ENCODE measurements around the gene TOMM22.
A peak's percentile ranks its signal among the peaks of the same experiment; 100 is the strongest.

Gene TOMM22

DNA sequence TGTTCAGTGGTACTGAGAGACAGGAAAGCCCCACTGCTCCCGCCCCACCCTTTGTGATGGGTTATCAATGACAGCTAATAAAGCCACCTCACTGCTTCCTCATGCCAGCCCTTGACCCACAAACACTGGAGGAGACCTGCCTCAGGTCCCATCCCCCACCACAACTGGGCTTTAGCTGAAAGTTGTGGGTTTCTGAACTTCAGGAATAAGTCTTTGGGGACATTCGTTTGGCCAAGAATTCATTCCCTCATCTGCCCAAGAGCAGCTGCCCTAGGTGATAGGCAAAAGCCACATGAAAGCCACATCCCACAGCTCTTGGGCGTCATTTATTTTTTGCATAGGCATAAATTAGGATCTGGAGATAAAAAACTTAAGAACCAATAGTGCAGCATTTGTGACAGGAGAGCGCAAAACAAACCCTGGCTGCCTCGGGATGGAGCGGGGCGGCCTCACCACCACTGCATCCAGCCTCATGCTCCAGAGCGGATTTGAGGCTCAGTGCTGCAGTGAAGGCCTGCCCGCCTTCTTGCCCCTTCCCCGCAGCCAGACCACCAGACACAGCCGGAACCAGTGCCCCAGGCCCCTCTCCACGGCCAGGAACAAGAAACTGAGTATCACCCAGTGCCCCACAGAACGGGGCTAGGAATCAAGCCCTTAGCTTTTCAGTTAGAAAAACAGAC is 52.8 kb downstream of the TOMM22 start:
- no peak overlapping the region for H3K4me3 ChIP-seq (ENCODE audit: low read depth, low read length)
- H3K4me1 ChIP-seq (ENCODE audit: control insufficient read depth, insufficient read depth, low read length), result no peaks in the 10 kb centered on the region
- ChIA-PET CTCF (interaction anchor here (0.6 to 3.8 kb wide), 10 partner anchors 10 to 682 kb away, joined by 3 to 39 read pairs (median 4); no protein-coding TSS in a partner anchor), POLR2A (interaction anchor here (0.7 to 3.0 kb wide), 4 partner anchors 8 to 116 kb away, joined by 3 to 23 read pairs (median 4); no protein-coding TSS in a partner anchor)
- peak overlapping the region; percentile 53; the same call in 1 of the 2 replicates for H3K27ac ChIP-seq (ENCODE audit: extremely low read depth, low read depth, low read length)
- TF ChIP-seq SETDB1 (IDR thresholded peaks at IDR 0.05; ENCODE audit: insufficient read length, low read length) (no peak), KLF10 (tag by site-specific recombination; IDR thresholded peaks at IDR 0.05) (no peak), KLF1 (tag by site-specific recombination; IDR thresholded peaks at IDR 0.05) (no peak), ZNF544 (tag by site-specific recombination; IDR thresholded peaks at IDR 0.05) (no peak), ZNF112 (tag by site-specific recombination; IDR thresholded peaks at IDR 0.05) (no peak), ZNF670 (tag by site-specific recombination; IDR thresholded peaks at IDR 0.05; ENCODE audit: low read depth) (no peak), ZNF610 (tag by site-specific recombination; IDR thresholded peaks at IDR 0.05; ENCODE audit: borderline replicate concordance) (no peak), KLF8 (tag by site-specific recombination; IDR thresholded peaks at IDR 0.05) (no peak), ZNF837 (tag by site-specific recombination; IDR thresholded peaks at IDR 0.05) (no peak), TRIM28 (IDR thresholded peaks at IDR 0.05; ENCODE audit: borderline replicate concordance, low read length) (no peak), ZNF311 (tag by site-specific recombination; IDR thresholded peaks at IDR 0.05; ENCODE audit: borderline replicate concordance) (no peak), ZNF626 (tag by site-specific recombination; IDR thresholded peaks at IDR 0.05) (no peak)
- TF ChIP-seq, protein P1, sequence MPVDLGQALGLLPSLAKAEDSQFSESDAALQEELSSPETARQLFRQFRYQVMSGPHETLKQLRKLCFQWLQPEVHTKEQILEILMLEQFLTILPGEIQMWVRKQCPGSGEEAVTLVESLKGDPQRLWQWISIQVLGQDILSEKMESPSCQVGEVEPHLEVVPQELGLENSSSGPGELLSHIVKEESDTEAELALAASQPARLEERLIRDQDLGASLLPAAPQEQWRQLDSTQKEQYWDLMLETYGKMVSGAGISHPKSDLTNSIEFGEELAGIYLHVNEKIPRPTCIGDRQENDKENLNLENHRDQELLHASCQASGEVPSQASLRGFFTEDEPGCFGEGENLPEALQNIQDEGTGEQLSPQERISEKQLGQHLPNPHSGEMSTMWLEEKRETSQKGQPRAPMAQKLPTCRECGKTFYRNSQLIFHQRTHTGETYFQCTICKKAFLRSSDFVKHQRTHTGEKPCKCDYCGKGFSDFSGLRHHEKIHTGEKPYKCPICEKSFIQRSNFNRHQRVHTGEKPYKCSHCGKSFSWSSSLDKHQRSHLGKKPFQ (tag by site-specific recombination; IDR thresholded peaks at IDR 0.05), result no peak
- TF ChIP-seq, protein P2, sequence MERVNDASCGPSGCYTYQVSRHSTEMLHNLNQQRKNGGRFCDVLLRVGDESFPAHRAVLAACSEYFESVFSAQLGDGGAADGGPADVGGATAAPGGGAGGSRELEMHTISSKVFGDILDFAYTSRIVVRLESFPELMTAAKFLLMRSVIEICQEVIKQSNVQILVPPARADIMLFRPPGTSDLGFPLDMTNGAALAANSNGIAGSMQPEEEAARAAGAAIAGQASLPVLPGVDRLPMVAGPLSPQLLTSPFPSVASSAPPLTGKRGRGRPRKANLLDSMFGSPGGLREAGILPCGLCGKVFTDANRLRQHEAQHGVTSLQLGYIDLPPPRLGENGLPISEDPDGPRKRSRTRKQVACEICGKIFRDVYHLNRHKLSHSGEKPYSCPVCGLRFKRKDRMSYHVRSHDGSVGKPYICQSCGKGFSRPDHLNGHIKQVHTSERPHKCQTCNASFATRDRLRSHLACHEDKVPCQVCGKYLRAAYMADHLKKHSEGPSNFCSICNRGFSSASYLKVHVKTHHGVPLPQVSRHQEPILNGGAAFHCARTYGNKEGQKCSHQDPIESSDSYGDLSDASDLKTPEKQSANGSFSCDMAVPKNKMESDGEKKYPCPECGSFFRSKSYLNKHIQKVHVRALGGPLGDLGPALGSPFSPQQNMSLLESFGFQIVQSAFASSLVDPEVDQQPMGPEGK (tag by site-specific recombination; IDR thresholded peaks at IDR 0.05), result no peak
- TF ChIP-seq, protein P3, sequence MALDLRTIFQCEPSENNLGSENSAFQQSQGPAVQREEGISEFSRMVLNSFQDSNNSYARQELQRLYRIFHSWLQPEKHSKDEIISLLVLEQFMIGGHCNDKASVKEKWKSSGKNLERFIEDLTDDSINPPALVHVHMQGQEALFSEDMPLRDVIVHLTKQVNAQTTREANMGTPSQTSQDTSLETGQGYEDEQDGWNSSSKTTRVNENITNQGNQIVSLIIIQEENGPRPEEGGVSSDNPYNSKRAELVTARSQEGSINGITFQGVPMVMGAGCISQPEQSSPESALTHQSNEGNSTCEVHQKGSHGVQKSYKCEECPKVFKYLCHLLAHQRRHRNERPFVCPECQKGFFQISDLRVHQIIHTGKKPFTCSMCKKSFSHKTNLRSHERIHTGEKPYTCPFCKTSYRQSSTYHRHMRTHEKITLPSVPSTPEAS (tag by site-specific recombination; IDR thresholded peaks at IDR 0.05), result no peak
- TF ChIP-seq, protein P4, sequence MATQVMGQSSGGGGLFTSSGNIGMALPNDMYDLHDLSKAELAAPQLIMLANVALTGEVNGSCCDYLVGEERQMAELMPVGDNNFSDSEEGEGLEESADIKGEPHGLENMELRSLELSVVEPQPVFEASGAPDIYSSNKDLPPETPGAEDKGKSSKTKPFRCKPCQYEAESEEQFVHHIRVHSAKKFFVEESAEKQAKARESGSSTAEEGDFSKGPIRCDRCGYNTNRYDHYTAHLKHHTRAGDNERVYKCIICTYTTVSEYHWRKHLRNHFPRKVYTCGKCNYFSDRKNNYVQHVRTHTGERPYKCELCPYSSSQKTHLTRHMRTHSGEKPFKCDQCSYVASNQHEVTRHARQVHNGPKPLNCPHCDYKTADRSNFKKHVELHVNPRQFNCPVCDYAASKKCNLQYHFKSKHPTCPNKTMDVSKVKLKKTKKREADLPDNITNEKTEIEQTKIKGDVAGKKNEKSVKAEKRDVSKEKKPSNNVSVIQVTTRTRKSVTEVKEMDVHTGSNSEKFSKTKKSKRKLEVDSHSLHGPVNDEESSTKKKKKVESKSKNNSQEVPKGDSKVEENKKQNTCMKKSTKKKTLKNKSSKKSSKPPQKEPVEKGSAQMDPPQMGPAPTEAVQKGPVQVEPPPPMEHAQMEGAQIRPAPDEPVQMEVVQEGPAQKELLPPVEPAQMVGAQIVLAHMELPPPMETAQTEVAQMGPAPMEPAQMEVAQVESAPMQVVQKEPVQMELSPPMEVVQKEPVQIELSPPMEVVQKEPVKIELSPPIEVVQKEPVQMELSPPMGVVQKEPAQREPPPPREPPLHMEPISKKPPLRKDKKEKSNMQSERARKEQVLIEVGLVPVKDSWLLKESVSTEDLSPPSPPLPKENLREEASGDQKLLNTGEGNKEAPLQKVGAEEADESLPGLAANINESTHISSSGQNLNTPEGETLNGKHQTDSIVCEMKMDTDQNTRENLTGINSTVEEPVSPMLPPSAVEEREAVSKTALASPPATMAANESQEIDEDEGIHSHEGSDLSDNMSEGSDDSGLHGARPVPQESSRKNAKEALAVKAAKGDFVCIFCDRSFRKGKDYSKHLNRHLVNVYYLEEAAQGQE (tag by site-specific recombination; IDR thresholded peaks at IDR 0.05), result no peak
- TF ChIP-seq, protein P5, sequence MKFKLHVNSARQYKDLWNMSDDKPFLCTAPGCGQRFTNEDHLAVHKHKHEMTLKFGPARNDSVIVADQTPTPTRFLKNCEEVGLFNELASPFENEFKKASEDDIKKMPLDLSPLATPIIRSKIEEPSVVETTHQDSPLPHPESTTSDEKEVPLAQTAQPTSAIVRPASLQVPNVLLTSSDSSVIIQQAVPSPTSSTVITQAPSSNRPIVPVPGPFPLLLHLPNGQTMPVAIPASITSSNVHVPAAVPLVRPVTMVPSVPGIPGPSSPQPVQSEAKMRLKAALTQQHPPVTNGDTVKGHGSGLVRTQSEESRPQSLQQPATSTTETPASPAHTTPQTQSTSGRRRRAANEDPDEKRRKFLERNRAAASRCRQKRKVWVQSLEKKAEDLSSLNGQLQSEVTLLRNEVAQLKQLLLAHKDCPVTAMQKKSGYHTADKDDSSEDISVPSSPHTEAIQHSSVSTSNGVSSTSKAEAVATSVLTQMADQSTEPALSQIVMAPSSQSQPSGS (tag by site-specific recombination; IDR thresholded peaks at IDR 0.05; ENCODE audit: low read depth), result no peak
- no peaks in the 10 kb centered on the region for H3K9me3 ChIP-seq (ENCODE audit: control insufficient read depth, insufficient read depth, low read depth, low read length)
- peaks cover 21 to 96% of the 10 kb centered on the region in 2 experiments; a peak in 2 of 3 replicates for H3K36me3 ChIP-seq (ENCODE audit: control insufficient read depth in 2 of 2, insufficient read depth in 1 of 2, low read length in 2 of 2)

Data from HEK293 (cell line).